ENCODE data around the gene SPDYE5. TPM values are rescaled to one million over a fixed set of nuclear protein-coding genes. Genes with fewer than 3 reads are reported as not detected.
"Not testable (repeated sequence)": the region's sequence is repeated elsewhere in the genome, so short reads cannot be mapped to it uniquely, and the experiment has no call there.

SPDYE5 gene
- total RNA-seq, 1 donor from 2014 or later, result not detected

- DNase-seq (ENCODE audit: low read depth); H3K4me3 ChIP-seq (ENCODE audit: low read depth, low read length); H3K27me3 ChIP-seq (ENCODE audit: control insufficient read depth, insufficient read depth, low read length); H3K36me3 ChIP-seq (ENCODE audit: control insufficient read depth, insufficient read depth, low read length): not testable (repeated sequence)
These were observed 26.7 kb downstream of the SPDYE5 start for GRCh38 chr7:75518842-75519241.

DNA sequence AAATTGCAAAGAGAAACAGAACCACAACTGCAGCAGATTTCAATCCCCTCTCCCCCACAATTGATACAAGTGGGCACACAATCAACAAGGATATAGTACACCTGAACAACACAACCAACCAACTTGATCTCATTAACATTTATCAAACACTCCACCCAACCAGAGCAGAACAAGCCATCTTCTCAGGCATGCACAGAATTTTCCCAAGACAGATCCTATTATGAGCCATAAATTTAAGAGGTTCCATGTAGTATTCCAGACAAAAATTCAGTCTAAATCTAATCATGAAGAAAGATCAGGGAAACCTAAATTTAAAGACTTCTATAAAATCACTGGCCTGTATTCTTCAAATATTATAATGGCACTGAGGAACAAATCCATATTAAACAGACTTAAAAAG, 29.6 kb downstream of the SPDYE5 start:
- DNase-seq (ENCODE audit: low read depth); H3K27me3 ChIP-seq (ENCODE audit: control insufficient read depth, insufficient read depth, low read length); H3K4me3 ChIP-seq (ENCODE audit: low read depth, low read length); H3K36me3 ChIP-seq (ENCODE audit: control insufficient read depth, insufficient read depth, low read length): not testable (repeated sequence)

GRCh38 chr7:75527224-75527722, 35.2 kb downstream of the SPDYE5 start:
- DNase-seq (ENCODE audit: low read depth); H3K27me3 ChIP-seq (ENCODE audit: control insufficient read depth, insufficient read depth, low read length): not testable (repeated sequence)
- H3K4me3 ChIP-seq (ENCODE audit: low read depth, low read length), result peak overlapping the region; percentile 66

DNA sequence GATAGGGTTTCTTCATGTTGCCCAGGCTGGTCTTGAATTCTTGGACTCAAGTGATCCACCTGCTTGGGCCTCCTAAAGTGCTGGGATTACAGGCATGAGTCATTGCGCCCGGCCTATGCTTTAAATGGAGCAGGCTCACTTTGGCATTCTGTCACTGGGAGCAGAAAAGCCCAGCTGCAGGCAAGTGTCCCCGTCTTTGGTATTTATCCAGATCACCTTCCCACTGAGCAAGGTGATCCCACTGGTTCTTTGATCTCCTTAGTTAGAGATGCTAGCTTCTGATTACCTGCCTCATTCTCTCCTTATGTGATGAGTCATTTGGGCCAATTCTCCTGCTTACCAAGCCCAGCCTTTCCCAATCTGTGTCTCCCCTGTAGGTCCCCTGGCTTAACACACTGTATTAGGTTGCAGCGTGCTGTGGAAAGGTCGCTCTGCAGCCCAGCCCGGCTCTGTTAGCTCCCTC, 39.3 kb downstream of the SPDYE5 start:
- Histone ChIP-seq H3K4me3 (ENCODE audit: low read depth, low read length) (no peak overlapping the region), H3K27me3 (ENCODE audit: control insufficient read depth, insufficient read depth, low read length) (no peaks in the 10 kb centered on the region), H3K36me3 (ENCODE audit: control insufficient read depth, insufficient read depth, low read length) (no peaks in the 10 kb centered on the region)
- DNase-seq (ENCODE audit: low read depth), result no peak
- TF ChIP-seq, protein P1, sequence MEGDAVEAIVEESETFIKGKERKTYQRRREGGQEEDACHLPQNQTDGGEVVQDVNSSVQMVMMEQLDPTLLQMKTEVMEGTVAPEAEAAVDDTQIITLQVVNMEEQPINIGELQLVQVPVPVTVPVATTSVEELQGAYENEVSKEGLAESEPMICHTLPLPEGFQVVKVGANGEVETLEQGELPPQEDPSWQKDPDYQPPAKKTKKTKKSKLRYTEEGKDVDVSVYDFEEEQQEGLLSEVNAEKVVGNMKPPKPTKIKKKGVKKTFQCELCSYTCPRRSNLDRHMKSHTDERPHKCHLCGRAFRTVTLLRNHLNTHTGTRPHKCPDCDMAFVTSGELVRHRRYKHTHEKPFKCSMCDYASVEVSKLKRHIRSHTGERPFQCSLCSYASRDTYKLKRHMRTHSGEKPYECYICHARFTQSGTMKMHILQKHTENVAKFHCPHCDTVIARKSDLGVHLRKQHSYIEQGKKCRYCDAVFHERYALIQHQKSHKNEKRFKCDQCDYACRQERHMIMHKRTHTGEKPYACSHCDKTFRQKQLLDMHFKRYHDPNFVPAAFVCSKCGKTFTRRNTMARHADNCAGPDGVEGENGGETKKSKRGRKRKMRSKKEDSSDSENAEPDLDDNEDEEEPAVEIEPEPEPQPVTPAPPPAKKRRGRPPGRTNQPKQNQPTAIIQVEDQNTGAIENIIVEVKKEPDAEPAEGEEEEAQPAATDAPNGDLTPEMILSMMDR (IDR thresholded peaks at IDR 0.05; ENCODE audit: insufficient read depth, low read length, poor library complexity, severe bottlenecking), result no peak

More at GRCh38 chr7:75527224-75527722, 35.2 kb downstream of the SPDYE5 start:
- not testable (repeated sequence) for H3K36me3 ChIP-seq (ENCODE audit: control insufficient read depth, insufficient read depth, low read length)

GRCh38 chr7:75532639-75533038, 40.5 kb downstream of the SPDYE5 start:
- H3K27me3 ChIP-seq (ENCODE audit: control insufficient read depth, insufficient read depth, low read length), result no peaks in the 10 kb centered on the region
- H3K4me3 ChIP-seq (ENCODE audit: low read depth, low read length), result no peak overlapping the region
- TF ChIP-seq, protein P1 (IDR thresholded peaks at IDR 0.05; ENCODE audit: insufficient read depth, low read length, poor library complexity, severe bottlenecking), result no peak
- H3K36me3 ChIP-seq (ENCODE audit: control insufficient read depth, insufficient read depth, low read length), result no peaks in the 10 kb centered on the region
- DNase-seq (ENCODE audit: low read depth), result no peak

- H3K4me3 ChIP-seq (ENCODE audit: low read depth, low read length), result no peak overlapping the region
- TF ChIP-seq, protein P1 (IDR thresholded peaks at IDR 0.05; ENCODE audit: insufficient read depth, low read length, poor library complexity, severe bottlenecking), result no peak
- no peaks in the 10 kb centered on the region for H3K27me3 ChIP-seq (ENCODE audit: control insufficient read depth, insufficient read depth, low read length)
- no peaks in the 10 kb centered on the region for H3K36me3 ChIP-seq (ENCODE audit: control insufficient read depth, insufficient read depth, low read length)
- DNase-seq (ENCODE audit: low read depth), result no peak
These were observed 41.8 kb downstream of the SPDYE5 start for GRCh38 chr7:75533926-75534325.

GRCh38 chr7:75534727-75535307, 42.7 kb downstream of the SPDYE5 start:
- H3K4me3 ChIP-seq (ENCODE audit: low read depth, low read length), result no peak overlapping the region
- no peaks in the 10 kb centered on the region for H3K36me3 ChIP-seq (ENCODE audit: control insufficient read depth, insufficient read depth, low read length)
- DNase-seq (ENCODE audit: low read depth), result no peak
- TF ChIP-seq, protein P1 (IDR thresholded peaks at IDR 0.05; ENCODE audit: insufficient read depth, low read length, poor library complexity, severe bottlenecking), result no peak
- H3K27me3 ChIP-seq (ENCODE audit: control insufficient read depth, insufficient read depth, low read length), result no peaks in the 10 kb centered on the region

All from kidney epithelial cell (primary cell).